H9 (cell line): ENCODE measurements around the gene TRPT1. TPM values are rescaled to one million over a fixed set of nuclear protein-coding genes. Genes with fewer than 3 reads are reported as not detected.

Source experiments
- DNase-seq: peaks from one replicate; pipeline ENCODE4 v3.0.0-alpha.2; 2017
- H2AFZ ChIP-seq: one replicate; pipeline ENCODE4 v1.6.1; 2013; ENCODE audit warnings: mild to moderate bottlenecking, low read length, control low read depth, moderate library complexity
- H2AK5ac ChIP-seq: 2 replicates; pipeline ENCODE4 v1.6.1; 2013; ENCODE audit warnings: low read length, control low read depth, mixed read lengths; ENCODE audit not compliant: insufficient read length
- H2BK120ac ChIP-seq: one replicate; pipeline ENCODE4 v1.6.1; 2013; ENCODE audit warnings: low read depth, mild to moderate bottlenecking, low read length, control low read depth, inconsistent platforms; ENCODE audit not compliant: poor library complexity, severe bottlenecking
- H2BK12ac ChIP-seq: 2 replicates; pipeline ENCODE4 v1.6.1; 2013; ENCODE audit warnings: low read length, control low read depth, mixed read lengths, low read depth; ENCODE audit not compliant: insufficient read length
- H2BK15ac ChIP-seq: 2 replicates; pipeline ENCODE4 v1.6.1; 2013; ENCODE audit warnings: low read depth, low read length, control low read depth
- H2BK20ac ChIP-seq: one replicate; pipeline ENCODE4 v1.6.1; 2013; ENCODE audit warnings: low read depth, mild to moderate bottlenecking, low read length, control low read depth, inconsistent platforms; ENCODE audit not compliant: poor library complexity, severe bottlenecking
- H2BK5ac ChIP-seq: 2 replicates; pipeline ENCODE4 v1.6.1; 2013; ENCODE audit warnings: low read length, control low read depth, mixed read lengths; ENCODE audit not compliant: insufficient read length
- H3K14ac ChIP-seq: 2 replicates; pipeline ENCODE4 v1.6.1; 2013; ENCODE audit warnings: low read length, control low read depth; ENCODE audit not compliant: insufficient read depth
- H3K18ac ChIP-seq: 2 replicates; pipeline ENCODE4 v1.6.1; 2013; ENCODE audit warnings: low read depth, mild to moderate bottlenecking, mixed read lengths, low read length, control low read depth; ENCODE audit not compliant: insufficient read length
- H3K23ac ChIP-seq: 2 replicates; pipeline ENCODE4 v1.6.1; 2013; ENCODE audit warnings: low read length, control low read depth, mixed read lengths, low read depth; ENCODE audit not compliant: insufficient read length
- H3K23me2 ChIP-seq: 2 replicates; pipeline ENCODE4 v1.6.1; 2013; ENCODE audit warnings: low read depth, mild to moderate bottlenecking, mixed read lengths, low read length, control low read depth; ENCODE audit not compliant: insufficient read length, poor library complexity, severe bottlenecking
- H3K27ac ChIP-seq: 2 replicates; pipeline ENCODE4 v1.5.1; 2013; ENCODE audit warnings: low read length, control low read depth, mixed read lengths, low read depth; ENCODE audit not compliant: insufficient read length
- H3K27me3 ChIP-seq: 2 replicates; pipeline ENCODE4 v1.6.1; 2013; ENCODE audit warnings: low read length, control low read depth, inconsistent platforms; ENCODE audit not compliant: insufficient read depth
- H3K4ac ChIP-seq: 2 replicates; pipeline ENCODE4 v1.6.1; 2013; ENCODE audit warnings: low read depth, mild to moderate bottlenecking, control low read depth, inconsistent platforms, low read length, moderate library complexity
- H3K4me1 ChIP-seq: 2 replicates; pipeline ENCODE4 v1.6.1; 2013; ENCODE audit warnings: low read length, control low read depth, inconsistent platforms; ENCODE audit not compliant: insufficient read depth
- H3K4me2 ChIP-seq: 2 replicates; pipeline ENCODE4 v1.6.1; 2013; ENCODE audit warnings: low read length, control low read depth, mixed read lengths; ENCODE audit not compliant: insufficient read length, insufficient read depth
- H3K56ac ChIP-seq: 2 replicates; pipeline ENCODE4 v1.6.1; 2013; ENCODE audit warnings: low read depth, mild to moderate bottlenecking, mixed read lengths, low read length, control low read depth; ENCODE audit not compliant: insufficient read length
- H3K79me1 ChIP-seq: 2 replicates; pipeline ENCODE4 v1.6.1; 2013; ENCODE audit warnings: low read depth, mild to moderate bottlenecking, moderate library complexity, low read length, control low read depth, inconsistent platforms; ENCODE audit not compliant: insufficient read depth, poor library complexity, severe bottlenecking
- H3K79me2 ChIP-seq: 2 replicates; pipeline ENCODE4 v1.6.1; 2013; ENCODE audit warnings: low read length, control low read depth, inconsistent platforms; ENCODE audit not compliant: insufficient read depth
- H3K9ac ChIP-seq: 2 replicates; pipeline ENCODE4 v1.6.1; 2013; ENCODE audit warnings: low read length, control low read depth, mixed read lengths; ENCODE audit not compliant: insufficient read length; ENCODE audit errors: extremely low read depth
- H3K9me3 ChIP-seq: one replicate; pipeline ENCODE4 v1.6.1; 2013; ENCODE audit warnings: low read depth, low read length, inconsistent platforms; ENCODE audit not compliant: control insufficient read depth
- H3T11ph ChIP-seq: one replicate; pipeline ENCODE4 v1.6.1; 2013; ENCODE audit warnings: mild to moderate bottlenecking, low read length, control low read depth, inconsistent platforms
- H4K20me1 ChIP-seq: one replicate; pipeline ENCODE4 v1.6.1; 2013; ENCODE audit not compliant: control insufficient read depth, insufficient read length, insufficient read depth
- H4K5ac ChIP-seq: 2 replicates; pipeline ENCODE4 v1.6.1; 2013; ENCODE audit warnings: low read depth, mild to moderate bottlenecking, mixed read lengths, low read length, control low read depth; ENCODE audit not compliant: insufficient read length
- H4K8ac ChIP-seq: replicated peaks from 2 replicates; pipeline ENCODE4 v1.6.1; 2013; ENCODE audit warnings: low read length, control low read depth, mixed read lengths, low read depth; ENCODE audit not compliant: insufficient read length
- H4K91ac ChIP-seq: 2 replicates; pipeline ENCODE4 v1.6.1; 2013; ENCODE audit warnings: low read depth, mild to moderate bottlenecking, moderate library complexity, mixed read lengths, low read length, control low read depth; ENCODE audit not compliant: insufficient read length
- H3K27ac Mint-ChIP-seq, 3 experiments: 2 replicates in 2 of 3; 3 replicates in 1 of 3; pipeline ENCODE4 v1.8.0; 2020 to 2021; ENCODE audit warnings: mixed read lengths in 3 of 3, mild to moderate bottlenecking in 1 of 3, moderate library complexity in 1 of 3
- H3K27me3 Mint-ChIP-seq: 2 replicates; pipeline ENCODE4 v1.8.0; 2021; ENCODE audit warnings: low read depth, mild to moderate bottlenecking, moderate library complexity, mixed read lengths
- H3K36me3 Mint-ChIP-seq, 3 experiments: 2 replicates in 2 of 3; 3 replicates in 1 of 3; pipeline ENCODE4 v1.8.0; 2020 to 2021; ENCODE audit warnings: low read depth in 3 of 3, mixed read lengths in 3 of 3; ENCODE audit not compliant: insufficient read depth in 1 of 3
- H3K4me1 Mint-ChIP-seq, 2 experiments: 2 replicates each; pipeline ENCODE4 v1.8.0; 2020; ENCODE audit warnings: mixed read lengths in 2 of 2
- H3K4me3 Mint-ChIP-seq, 2 experiments: 2 replicates in 1 of 2; 3 replicates in 1 of 2; pipeline ENCODE4 v1.8.0; 2020 to 2021; ENCODE audit warnings: mild to moderate bottlenecking in 2 of 2, mixed read lengths in 2 of 2, moderate library complexity in 1 of 2
- H3K9me3 Mint-ChIP-seq, 2 experiments: 2 replicates in 1 of 2; 3 replicates in 1 of 2; pipeline ENCODE4 v1.8.0; 2020; ENCODE audit warnings: mild to moderate bottlenecking in 2 of 2, mixed read lengths in 2 of 2, moderate library complexity in 1 of 2
- CTCF ChIP-seq: fragments of 200-600 bp; sonication (generic); conservative IDR thresholded peaks from 3 replicates; pipeline ENCODE4 v1.8.0; 2021; ENCODE audit warnings: antibody characterized with exemption, mild to moderate bottlenecking
- WGBS: extraction: QIAGEN DNeasy Blood & Tissue Kit; methylation state at CpG from one replicate; pipeline ENCODE4 v1.1.7; 2013; ENCODE audit warnings: missing lambda C conversion rate, low lambda C conversion rate, mixed read lengths; ENCODE audit not compliant: insufficient read length; ENCODE audit errors: extremely low coverage; 5-methylcytosine and 5-hydroxymethylcytosine counted together
- total RNA-seq: library from RNA; stranded (reverse); gene quantifications from 2 replicates; pipeline ENCODE4 v1.2.1, GENCODE V29; 2021

TRPT1 gene
- total RNA-seq, 1 experiment from 2014 or later = 33.6 TPM

- Histone ChIP-seq H4K5ac (no peak overlapping the region), H3K14ac (no peak overlapping the region), H3K27me3 (no peaks in the 10 kb centered on the region), H2AFZ (no peak overlapping the region), H3K79me2 (peaks cover 7% of the 10 kb centered on the region; the same call in 1 of the 2 replicates), H2BK20ac (no peak overlapping the region), H4K20me1 (no peaks in the 10 kb centered on the region), H2BK12ac (no peak overlapping the region), H2BK120ac (no peak overlapping the region), H3K23me2 (peaks cover 26% of the 10 kb centered on the region), H2BK5ac (no peak overlapping the region), H4K91ac (no peak overlapping the region), H3K18ac (no peak overlapping the region), H3K4me2 (peak overlapping the region; percentile 67), H3K4me1 (peaks cover 9% of the 10 kb centered on the region; the same call in 1 of the 2 replicates), H4K8ac (no peak overlapping the region), H3K56ac (no peak overlapping the region), H3K4ac (no peak overlapping the region), H3K9ac (no peak overlapping the region), H3K27ac (peak overlapping the region; percentile 40), H3K79me1 (peaks cover 3% of the 10 kb centered on the region), H2BK15ac (no peak overlapping the region), H3K9me3 (no peaks in the 10 kb centered on the region), H3K23ac (no peak overlapping the region), H3T11ph (no peak overlapping the region), H2AK5ac (no peak overlapping the region)
- Mint-ChIP-seq H3K27ac (peak overlapping the region; percentile 88 to 97 (median 97)), H3K4me3 (peak overlapping the region; percentile 30 to 93), H3K9me3 (no peaks in the 10 kb centered on the region; a peak in 1 of 5 replicates), H3K36me3 (peaks cover 5 to 19% (median 7%) of the 10 kb centered on the region in 3 experiments; a peak in 4 of 7 replicates), H3K4me1 (peaks cover 34 to 47% of the 10 kb centered on the region in 2 experiments), H3K27me3 (no peaks in the 10 kb centered on the region)
- no peak for TF ChIP-seq CTCF
- WGBS = no CpG with 5 or more reads among the region's 8 CpGs
- peak; percentile 82 for DNase-seq
Observed at GRCh38 chr11:64249563-64250414, 23.8 kb upstream of the TRPT1 start.
